Transverse colon (tissue), 4 donors: ENCODE data around the gene C5AR2. TPM values are rescaled to one million over a fixed set of nuclear protein-coding genes. Genes with fewer than 3 reads are reported as not detected.

Experiments used
- DNase-seq: peaks from one replicate; pipeline ENCODE4 v3.0.0-alpha.2; 2019
- H3K27ac ChIP-seq, 4 donors: fragments of 200-600 bp; sonication (generic); 2 replicates each; pipeline ENCODE4 v1.5.1; 2016 to 2018; ENCODE audit warnings: inconsistent platforms in 4 of 4
- H3K27me3 ChIP-seq: fragments of 200-600 bp; sonication (generic); 2 replicates; pipeline ENCODE4 v1.5.1; 2017; ENCODE audit warnings: inconsistent platforms
- H3K36me3 ChIP-seq, 4 donors: fragments of 200-600 bp; sonication (generic); 2 replicates each; pipeline ENCODE4 v1.5.1; 2017 to 2019; ENCODE audit warnings: inconsistent platforms in 4 of 4
- H3K4me1 ChIP-seq, 4 donors: fragments of 200-600 bp; sonication (generic); 2 replicates each; pipeline ENCODE4 v1.5.1; 2017 to 2020; ENCODE audit warnings: inconsistent platforms in 4 of 4
- H3K4me3 ChIP-seq, 4 donors: fragments of 200-600 bp; sonication (generic); 1 replicate in 1 of 4; 2 replicates in 3 of 4; pipeline versions ENCODE4 v1.5.1 to v1.6.1; 2017 to 2019; ENCODE audit warnings: inconsistent platforms in 4 of 4
- H3K9me3 ChIP-seq, 2 donors: fragments of 200-600 bp; sonication (generic); 2 replicates each; pipeline ENCODE4 v1.5.1; 2017 to 2019; ENCODE audit warnings: inconsistent platforms in 2 of 2
- CTCF ChIP-seq, 5 experiments: fragments of 200-600 bp in 3 of 5; fragments of 450-650 bp in 2 of 5; sonication (generic) in 3 of 5; IDR thresholded peaks; 1 replicate in 2 of 5; 2 replicates in 3 of 5; pipeline ENCODE4 v1.5.1; 2016 to 2017; ENCODE audit warnings: antibody characterized with exemption in 5 of 5, inconsistent platforms in 3 of 5, mild to moderate bottlenecking in 2 of 5, moderate library complexity in 1 of 5
- EP300 ChIP-seq: sonication (generic); formaldehyde crosslinking; IDR thresholded peaks from one replicate; pipeline ENCODE4 v1.6.1; 2017; ENCODE audit warnings: antibody characterized with exemption, low read depth
- POLR2A ChIP-seq: fragments of 450-650 bp; IDR thresholded peaks from one replicate; pipeline ENCODE4 v1.6.1; 2016; ENCODE audit warnings: antibody characterized with exemption, mild to moderate bottlenecking, moderate library complexity
- POLR2AphosphoS5 ChIP-seq, 3 donors: sonication (generic); formaldehyde crosslinking; IDR thresholded peaks; one replicate each; pipeline ENCODE4 v1.6.1; 2016; ENCODE audit warnings: antibody characterized with exemption in 3 of 3
- WGBS, 2 donors: methylation state at CpG; one replicate each; pipeline ENCODE4 v1.1.5; 2018; ENCODE audit warnings: low coverage in 1 of 2; 5-methylcytosine and 5-hydroxymethylcytosine counted together
- in situ Hi-C, 4 donors: fragments of 200-750 bp; cut with MboI; loops; one replicate each; pipeline versions ENCODE4 v1.15.0 to v1.15.1; 2017; ENCODE audit warnings: low sequenced_read_pairs in 3 of 4, low pct_ligation_motif_present in 1 of 4, low pct_unique_long_range_greater_than_20kb in 1 of 4
- intact Hi-C: fragments of 100-400 bp; cut with DNase I; formaldehyde crosslinking; loops from one replicate; pipeline ENCODE4 v1.15.1; 2023; ENCODE audit warnings: low total_unique reads
- total RNA-seq, 4 donors: library from RNA; depleted of rRNA; stranded (reverse); fragments of >200 nt; gene quantifications; one replicate each; pipeline ENCODE4 v1.1.0, GENCODE V29; 2016

The C5AR2 gene
- total RNA-seq, 4 donors from 2014 or later = 0.64 to 4.9 (median 2.0) TPM; not detected in 1

GRCh38 chr19:47370045-47370611 lies 38.2 kb downstream of the C5AR2 start:
- TF ChIP-seq EP300 (no peak), POLR2A (no peak), CTCF (IDR thresholded peaks at IDR 0.05) (no peak), POLR2AphosphoS5 (IDR thresholded peaks at IDR 0.05) (no peak)
- peaks cover 0 to 20% (median 3%) of the 10 kb centered on the region in 4 donors for H3K36me3 ChIP-seq
- intact Hi-C loops (no loop called here), in situ Hi-C loops (no loop called here)
- H3K9me3 ChIP-seq = no peaks in the 10 kb centered on the region
- DNase-seq = no peak
- H3K27me3 ChIP-seq = no peaks in the 10 kb centered on the region
- H3K4me1 ChIP-seq = no peaks in the 10 kb centered on the region
- no peak overlapping the region for H3K27ac ChIP-seq
- no peak overlapping the region for H3K4me3 ChIP-seq
- 79% methylated on average over 10 of the region's 10 CpGs; no CpG with 5 or more reads in 1 of the 2 donors for WGBS, 2 donors

- Histone ChIP-seq H3K27ac (no peak overlapping the region), H3K9me3 (no peaks in the 10 kb centered on the region), H3K36me3 (peaks cover 0 to 30% (median 8%) of the 10 kb centered on the region in 4 donors), H3K27me3 (no peaks in the 10 kb centered on the region), H3K4me1 (no peaks in the 10 kb centered on the region), H3K4me3 (no peak overlapping the region)
- in situ Hi-C loops (no loop called here), intact Hi-C loops (no loop called here)
- no peak for TF ChIP-seq CTCF (IDR thresholded peaks at IDR 0.05)
- TF ChIP-seq POLR2A = no peak
- TF ChIP-seq POLR2AphosphoS5 (IDR thresholded peaks at IDR 0.05) = no peak
- no peak for TF ChIP-seq EP300
- 87% methylated on average over 9 of the region's 9 CpGs; no CpG with 5 or more reads in 1 of the 2 donors for WGBS, 2 donors
- no peak for DNase-seq
These were observed 39.3 kb downstream of the C5AR2 start for GRCh38 chr19:47371261-47371660.

- no peak for TF ChIP-seq POLR2A
- TF ChIP-seq CTCF (IDR thresholded peaks at IDR 0.05) = no peak
- TF ChIP-seq EP300 = no peak
- TF ChIP-seq POLR2AphosphoS5 (IDR thresholded peaks at IDR 0.05) = no peak
- WGBS, 2 donors = 91% methylated on average over 22 of the region's 22 CpGs; no CpG with 5 or more reads in 1 of the 2 donors
These were observed 40.6 kb downstream of the C5AR2 start for GRCh38 chr19:47372603-47373002.

GRCh38 chr19:47373246-47374240 lies 41.6 kb downstream of the C5AR2 start:
- H3K36me3 ChIP-seq = peaks cover 0 to 40% (median 13%) of the 10 kb centered on the region in 4 donors
- TF ChIP-seq CTCF (IDR thresholded peaks at IDR 0.05) (no peak), POLR2A (no peak), EP300 (no peak), POLR2AphosphoS5 (IDR thresholded peaks at IDR 0.05) (no peak)

More at GRCh38 chr19:47372603-47373002, 40.6 kb downstream of the C5AR2 start:
- in situ Hi-C loops (no loop called here), intact Hi-C loops (no loop called here)
- DNase-seq = no peak
- Histone ChIP-seq H3K9me3 (no peaks in the 10 kb centered on the region), H3K4me3 (no peak overlapping the region), H3K4me1 (no peaks in the 10 kb centered on the region), H3K27me3 (no peaks in the 10 kb centered on the region), H3K36me3 (peaks cover 0 to 40% (median 13%) of the 10 kb centered on the region in 4 donors), H3K27ac (no peak overlapping the region)

More at GRCh38 chr19:47373246-47374240, 41.6 kb downstream of the C5AR2 start:
- no peak overlapping the region for H3K27ac ChIP-seq
- H3K27me3 ChIP-seq = no peaks in the 10 kb centered on the region
- intact Hi-C loops = no loop called here
- H3K4me1 ChIP-seq = no peaks in the 10 kb centered on the region
- no peak overlapping the region for H3K4me3 ChIP-seq
- 89% methylated on average over 27 of the region's 33 CpGs; no CpG with 5 or more reads in 1 of the 2 donors for WGBS, 2 donors
- in situ Hi-C loops = no loop called here
- no peaks in the 10 kb centered on the region for H3K9me3 ChIP-seq
- DNase-seq = no peak
